Muscle of back (tissue), 13 donors: Measurements from ENCODE around the gene ST8SIA6. TPM values are rescaled to one million over a fixed set of nuclear protein-coding genes. Genes with fewer than 3 reads are reported as not detected.
"Not testable (repeated sequence)": the region's sequence is repeated elsewhere in the genome, so short reads cannot be mapped to it uniquely, and the experiment has no call there.

Source experiments
- DNase-seq, 3 donors: peaks; one replicate each; pipeline versions ENCODE4 v3.0.0 to v3.0.0-alpha.2; 2013
- long read RNA-seq, 9 donors: transcript quantifications; one replicate each; lab custom pipeline, GENCODE V29; 2026
- polyA plus RNA-seq, 10 donors: library from polyadenylated mRNA; unstranded; fragments of 120-200 nt; gene quantifications; one replicate each; pipeline ENCODE4 v1.2.1, GENCODE V29; 2013; ENCODE audit not compliant: insufficient read length in 10 of 10

ST8SIA6 gene, protein sequence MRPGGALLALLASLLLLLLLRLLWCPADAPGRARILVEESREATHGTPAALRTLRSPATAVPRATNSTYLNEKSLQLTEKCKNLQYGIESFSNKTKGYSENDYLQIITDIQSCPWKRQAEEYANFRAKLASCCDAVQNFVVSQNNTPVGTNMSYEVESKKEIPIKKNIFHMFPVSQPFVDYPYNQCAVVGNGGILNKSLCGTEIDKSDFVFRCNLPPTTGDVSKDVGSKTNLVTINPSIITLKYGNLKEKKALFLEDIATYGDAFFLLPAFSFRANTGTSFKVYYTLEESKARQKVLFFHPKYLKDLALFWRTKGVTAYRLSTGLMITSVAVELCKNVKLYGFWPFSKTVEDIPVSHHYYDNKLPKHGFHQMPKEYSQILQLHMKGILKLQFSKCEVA
- 1 to 10 TPM in 7 of 10 donors, under 1 TPM in 3; 0.65 to 2.9 (median 1.7) TPM for polyA plus RNA-seq
- long read RNA-seq, donor 1, result 0 reads
- long read RNA-seq, donor 2, result 0 reads
- long read RNA-seq, donor 3, result 0 reads
- long read RNA-seq, donor 4, result 0 reads
- long read RNA-seq, donor 5, result 0 reads
- long read RNA-seq, donor 6, result 0 reads
- long read RNA-seq, donor 7, result 0 reads
- long read RNA-seq, donor 8, result 0 reads
- long read RNA-seq, donor 9, result 0 reads

DNA sequence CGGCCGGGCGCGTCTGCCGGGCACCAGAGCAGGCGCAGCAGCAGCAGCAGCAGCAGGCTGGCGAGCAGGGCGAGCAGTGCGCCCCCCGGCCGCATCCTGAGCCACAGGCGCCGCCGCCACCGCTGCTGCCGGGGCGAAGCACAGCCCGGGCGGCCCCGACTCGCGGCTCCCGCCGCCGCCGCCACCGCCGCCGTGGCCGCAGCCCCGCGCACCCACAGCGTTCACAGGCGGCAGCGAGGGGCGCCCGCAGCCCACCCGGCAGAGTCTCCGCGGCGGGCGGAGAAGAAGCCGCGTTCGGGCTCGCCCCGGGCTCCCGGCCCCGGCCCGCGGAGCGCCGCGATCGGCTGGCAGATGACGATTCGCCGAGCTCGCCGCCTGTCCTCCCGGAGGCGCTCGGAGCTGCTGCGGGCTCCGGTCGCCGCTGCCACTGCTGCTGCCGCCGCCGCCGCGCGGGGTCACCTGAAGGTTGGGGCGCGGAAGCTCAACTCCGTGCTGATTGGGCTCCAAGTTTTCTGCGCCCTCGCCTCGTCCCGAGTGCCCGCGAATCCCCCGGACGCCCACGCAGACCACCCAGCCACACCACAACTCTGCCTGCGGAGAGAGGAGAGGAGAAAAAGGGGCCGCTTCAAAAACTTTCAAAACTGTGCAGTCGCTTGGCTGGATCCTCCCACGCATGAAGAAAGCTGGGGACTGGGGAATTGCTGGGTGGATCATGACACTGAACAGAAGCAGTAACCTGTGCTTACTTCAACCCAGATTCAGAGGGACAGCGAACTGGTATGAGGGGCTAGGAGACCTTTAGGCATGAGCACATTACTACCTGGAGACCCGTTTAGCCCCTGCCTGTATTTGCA is at the start of gene ST8SIA6:
TSS of gene ST8SIA6 (minus strand) at position 435 of the 854 bp plus-strand sequence. CDS start at position 95, 340 bp downstream.
- DNase-seq, result peak; percentile 33 to 83 (median 58)

DNA sequence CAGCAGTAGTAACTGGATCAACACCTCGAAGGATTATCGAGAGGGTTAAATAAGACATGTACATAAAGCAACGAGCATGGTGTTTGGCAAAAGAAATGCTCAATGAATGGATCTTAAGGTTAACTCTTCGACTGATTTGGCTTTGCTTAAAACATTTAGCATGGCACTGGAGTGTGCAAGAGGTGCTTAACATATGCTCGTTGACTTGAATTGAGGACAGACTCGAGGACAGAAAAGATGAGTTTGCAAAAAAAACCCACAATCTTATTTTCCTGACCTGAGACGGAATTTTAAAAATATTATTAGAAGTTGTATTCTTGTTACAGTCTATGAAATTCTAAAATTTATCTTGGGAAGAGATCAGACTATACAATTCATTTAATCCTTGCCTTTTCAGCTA is 49.4 kb upstream of the ST8SIA6 start:
- DNase-seq, result no peak

DNA sequence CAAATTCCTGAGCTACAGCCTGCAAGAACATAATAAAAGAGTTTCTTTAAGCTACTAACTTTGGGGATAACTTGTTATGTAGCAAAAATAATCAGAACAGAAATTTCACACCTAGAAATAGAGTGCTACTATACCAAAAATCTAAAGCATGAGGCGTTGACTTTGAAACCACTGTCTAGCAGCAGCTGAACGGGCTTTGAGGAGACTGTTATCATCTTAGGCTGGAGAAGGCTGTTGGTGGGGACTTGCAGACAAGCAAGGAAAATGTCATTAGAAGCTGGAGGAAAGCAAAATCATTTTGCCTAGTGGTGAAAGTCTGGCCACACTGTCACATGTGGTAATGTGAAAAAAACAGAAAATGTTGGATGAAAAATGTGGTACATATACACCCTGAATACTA is 48.4 kb upstream of the ST8SIA6 start:
- DNase-seq, result no peak

DNA sequence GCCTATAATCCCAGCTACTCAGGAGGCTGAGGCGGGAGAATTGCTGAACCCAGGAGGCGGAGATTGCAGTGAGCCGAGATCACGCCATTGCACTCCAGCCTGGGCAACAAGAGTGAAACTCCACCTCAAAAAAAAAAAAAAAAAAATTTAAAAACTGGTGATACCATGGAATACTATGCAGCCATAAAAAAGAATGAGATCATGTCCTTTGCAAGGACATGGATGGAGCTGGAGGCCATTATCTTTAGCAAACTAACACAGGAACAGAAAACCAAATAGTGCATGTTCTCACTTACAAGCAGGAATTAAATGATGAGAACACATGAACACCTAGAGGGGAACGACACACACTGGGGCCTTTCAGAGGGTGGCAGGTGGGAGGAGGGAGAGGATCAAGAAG is 44.6 kb upstream of the ST8SIA6 start:
- DNase-seq, result not testable (repeated sequence)

DNA sequence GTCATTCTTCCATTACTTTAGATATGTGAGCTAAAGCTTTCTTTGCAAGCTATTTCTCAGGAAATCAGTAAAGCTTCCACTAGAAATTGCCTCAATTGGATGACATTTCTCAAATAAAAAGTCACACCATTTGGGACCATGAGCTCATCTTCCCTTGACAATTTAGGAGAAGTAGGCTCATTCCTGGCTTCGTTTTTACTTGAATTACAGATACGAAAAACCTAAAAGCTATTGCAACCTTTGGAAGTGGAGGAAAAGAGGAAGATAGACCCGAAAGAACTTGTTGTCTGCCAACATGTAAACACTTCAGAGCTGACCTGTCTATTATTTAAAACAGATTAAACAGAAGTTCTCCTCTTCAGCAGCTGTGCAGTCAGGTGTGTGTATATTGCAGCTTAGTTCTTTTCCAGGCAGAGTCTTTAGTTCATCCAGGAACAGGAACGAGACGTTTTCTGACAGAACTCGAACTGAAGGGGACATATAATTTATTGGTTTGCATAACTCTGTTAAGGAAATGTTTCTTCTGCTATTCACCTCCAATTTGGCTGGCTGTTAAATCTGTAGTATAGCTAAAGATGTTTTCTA is 43.1 kb upstream of the ST8SIA6 start:
- DNase-seq, result no peak

DNA sequence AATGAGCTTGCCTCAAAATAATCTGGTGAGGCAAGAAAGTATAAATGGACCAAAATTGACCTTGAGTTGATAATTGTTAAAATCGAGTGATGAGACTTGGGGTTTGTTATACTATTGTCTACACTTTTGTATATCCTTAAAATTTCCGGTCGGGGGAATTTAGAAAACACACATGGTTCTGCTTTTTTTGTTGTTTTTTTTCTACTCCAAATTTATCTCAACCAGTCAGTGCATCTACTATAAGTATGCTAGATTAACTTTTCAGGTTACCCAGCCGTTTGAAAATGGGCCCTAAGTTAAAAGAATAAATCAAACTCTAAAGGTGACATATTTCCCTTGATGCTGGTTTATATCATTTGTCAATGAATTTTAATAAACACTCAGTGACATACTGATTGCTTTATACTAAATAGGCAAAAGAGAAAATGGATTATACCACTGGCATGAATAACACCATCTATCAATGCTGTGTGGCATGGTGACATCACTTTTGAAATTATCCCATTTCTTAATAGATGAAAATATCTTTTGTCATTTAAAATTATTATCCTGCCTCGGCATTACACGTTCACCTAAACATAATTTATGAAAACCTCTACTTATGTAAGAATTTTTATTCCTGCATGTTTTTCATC is 40.3 kb upstream of the ST8SIA6 start:
- DNase-seq, result no peak

DNA sequence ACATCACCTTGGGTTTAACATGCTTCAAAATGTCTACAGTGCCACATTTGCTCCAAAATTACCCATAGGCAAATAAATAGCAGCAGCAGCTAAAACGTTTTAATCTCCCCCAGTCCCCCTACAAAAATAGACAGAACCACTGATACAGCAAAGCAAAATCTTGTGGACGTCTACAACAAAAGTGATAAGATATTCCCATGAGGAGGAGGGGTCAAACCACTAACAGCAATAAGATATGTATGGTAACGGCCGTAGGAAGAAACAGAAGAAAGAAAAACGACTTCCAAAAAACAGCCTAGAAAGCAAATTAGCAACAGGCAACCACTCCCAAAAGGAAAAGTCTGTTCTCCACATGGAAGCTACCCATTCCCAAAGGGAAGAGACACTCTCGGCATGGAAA is 34.5 kb upstream of the ST8SIA6 start:
- DNase-seq, result no peak

DNA sequence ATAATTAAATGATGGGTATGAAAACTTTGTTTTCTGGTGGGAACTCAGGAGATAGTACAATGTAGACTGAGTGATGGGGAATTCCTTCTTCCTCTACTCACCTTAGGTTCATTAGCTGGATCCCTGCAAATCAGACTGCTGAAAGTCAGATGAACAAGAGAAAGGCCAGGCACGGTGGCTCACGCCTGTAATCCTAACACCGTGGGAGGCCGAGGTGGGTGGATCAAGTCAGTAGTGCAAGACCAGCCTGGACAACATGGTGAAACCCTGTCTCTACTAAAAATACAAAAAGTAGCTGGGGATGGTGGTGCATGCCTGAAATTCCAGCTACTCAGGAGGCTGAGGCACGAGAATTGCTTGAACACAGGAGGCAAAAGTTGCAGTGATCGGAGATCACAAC is 28.7 kb upstream of the ST8SIA6 start:
- no peak for DNase-seq

DNA sequence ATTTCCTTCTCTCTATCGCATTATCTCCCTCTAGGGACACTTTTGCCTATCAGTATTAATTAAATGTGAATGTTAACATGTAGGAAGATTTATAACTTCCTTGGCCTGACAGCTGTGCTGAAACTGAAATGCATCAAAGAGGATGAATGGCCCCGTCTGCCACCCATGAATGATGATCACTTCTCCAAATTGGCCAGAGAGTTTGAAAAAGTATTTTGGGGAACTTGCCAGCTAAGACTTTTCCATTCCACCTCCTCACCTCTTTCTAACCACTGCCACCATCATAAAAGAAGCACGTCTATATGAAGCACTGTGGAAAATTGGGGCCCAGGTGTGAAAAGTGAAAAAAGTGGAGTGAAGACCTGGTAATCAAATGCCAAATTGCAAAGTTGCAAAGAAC is 25.4 kb upstream of the ST8SIA6 start:
- no peak for DNase-seq

DNA sequence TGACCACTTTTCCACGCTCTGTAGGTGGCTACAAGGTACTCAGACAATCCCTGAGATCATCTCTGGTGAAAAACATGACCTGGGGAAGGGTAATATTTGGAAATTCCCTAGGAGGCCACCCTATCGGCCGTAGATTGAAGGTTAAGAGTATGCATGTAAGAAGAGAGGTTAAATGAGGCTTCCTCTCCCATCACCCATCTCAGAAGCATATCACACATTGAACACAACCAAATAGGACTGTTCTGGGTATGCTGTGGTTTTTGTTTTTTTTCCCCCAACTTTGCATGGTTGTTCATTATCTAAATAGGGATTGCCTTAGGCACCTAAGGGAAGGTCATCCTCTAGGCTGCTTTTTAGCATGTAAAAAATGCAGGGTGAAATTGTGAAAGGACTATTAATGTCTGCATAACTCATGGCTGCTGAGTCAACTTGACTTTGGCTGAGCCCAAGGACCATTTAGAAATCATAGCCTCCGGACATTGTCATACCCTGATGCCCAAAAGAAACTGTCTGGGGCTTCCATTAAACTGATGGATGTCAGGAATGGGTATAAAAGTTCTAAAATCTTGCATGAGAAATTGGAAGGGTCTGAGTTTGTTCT is 24.7 kb upstream of the ST8SIA6 start:
- DNase-seq, result no peak

DNA sequence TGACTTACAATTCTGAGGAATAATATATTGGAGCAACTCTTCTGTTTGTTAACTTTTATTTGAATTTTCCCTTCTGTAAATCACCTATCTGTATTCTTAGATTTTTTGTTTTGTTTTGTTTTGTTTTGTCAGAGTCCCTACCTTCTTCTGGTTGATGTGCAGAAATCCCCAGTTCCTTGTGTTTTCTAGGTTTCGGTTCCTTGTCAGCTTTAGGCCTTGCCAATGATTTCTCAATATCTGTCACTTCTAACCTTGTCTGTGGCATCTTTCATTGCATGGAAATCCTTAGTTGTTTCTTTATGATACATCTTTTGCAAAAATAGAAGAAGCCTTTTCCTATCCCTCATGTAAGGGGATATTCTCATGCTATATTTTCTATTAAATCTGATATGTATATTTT is 21.7 kb upstream of the ST8SIA6 start:
- DNase-seq, result no peak

DNA sequence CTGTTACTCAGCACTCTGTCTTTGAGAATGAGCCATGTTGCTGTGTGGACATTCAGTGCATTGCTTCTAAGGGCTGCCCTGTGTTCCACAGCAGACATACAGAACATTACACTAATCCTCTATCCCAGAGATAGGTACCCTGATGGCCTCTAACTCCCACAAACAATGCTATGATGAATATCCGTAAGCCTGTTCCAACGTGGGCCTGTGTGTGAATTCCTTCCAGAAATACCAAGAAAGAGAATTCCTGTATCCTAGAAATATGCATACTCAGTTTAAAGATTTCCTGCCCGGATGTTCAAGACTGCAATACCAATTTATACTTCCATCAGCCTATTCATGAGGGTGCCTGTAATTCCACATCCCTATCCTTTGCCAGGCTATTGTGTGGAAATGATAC is 21.3 kb upstream of the ST8SIA6 start:
- no peak for DNase-seq

DNA sequence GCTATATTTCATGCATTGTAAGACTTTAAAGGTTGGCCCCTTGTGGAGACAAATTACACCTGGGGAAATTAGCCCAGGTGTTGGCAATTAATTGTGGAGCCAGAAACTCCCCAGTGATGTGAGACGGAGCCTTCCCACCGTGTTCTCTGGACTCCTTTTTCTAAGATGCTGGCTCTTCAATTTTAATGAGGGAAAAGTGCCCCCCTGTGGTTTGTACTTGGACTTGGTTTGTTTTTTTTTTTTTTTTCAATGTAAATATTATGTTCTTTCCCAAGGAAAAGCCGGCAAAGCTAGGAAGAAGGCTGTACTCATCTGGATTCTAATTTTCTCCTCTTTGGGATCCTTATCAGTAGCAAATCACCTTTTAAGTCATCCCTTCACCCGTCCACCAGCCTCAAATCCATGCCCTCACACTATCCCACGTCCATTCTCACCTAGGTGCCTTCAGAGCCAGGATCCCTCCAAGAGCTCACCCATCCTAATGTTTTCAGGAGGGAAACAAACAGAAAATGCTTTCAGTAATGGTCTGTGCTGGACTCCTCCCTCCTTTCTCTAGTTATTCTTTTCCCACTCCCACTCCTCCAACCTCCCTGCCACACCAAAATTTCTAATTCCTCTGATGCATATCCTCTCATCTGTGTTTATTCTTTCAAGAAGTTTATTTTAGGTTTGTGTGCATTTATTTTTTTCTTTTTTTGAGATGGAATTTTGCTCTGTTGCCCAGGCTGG is 20.4 kb upstream of the ST8SIA6 start:
- DNase-seq, result peak in 1 of 3 donors; percentile 30

DNA sequence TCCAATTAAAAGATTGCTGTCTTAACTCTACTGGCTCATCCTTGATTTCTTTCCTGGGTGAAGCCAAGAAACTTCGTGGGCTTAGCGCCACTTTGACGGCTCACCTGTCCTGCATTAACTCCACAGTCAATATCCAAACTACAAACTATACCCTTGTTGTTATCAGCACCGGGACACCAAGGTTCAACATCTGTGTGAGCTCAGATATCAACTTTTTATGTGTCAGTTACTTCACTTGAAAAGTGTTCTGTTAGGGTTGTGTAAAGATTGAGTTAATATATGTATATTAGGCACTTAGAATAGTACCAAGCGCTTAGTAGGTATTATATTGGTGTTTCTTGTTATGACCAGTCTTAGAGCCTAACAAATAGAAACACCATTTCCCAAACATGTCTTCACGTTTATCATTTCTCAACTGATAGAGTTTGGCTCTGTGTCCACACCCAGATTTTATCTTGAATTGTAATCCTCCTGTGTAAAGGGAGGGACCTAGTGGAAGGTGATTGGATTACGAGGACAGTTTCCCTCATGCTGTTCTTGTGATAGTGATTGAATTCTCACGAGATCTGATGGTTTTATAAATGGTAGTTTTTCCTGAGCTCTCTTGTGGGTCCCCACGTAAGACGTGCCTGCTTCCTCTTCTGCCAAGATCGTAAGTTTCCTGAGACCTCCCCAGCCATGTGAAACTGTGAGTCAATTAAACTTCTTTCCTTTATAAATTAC is 19.0 kb upstream of the ST8SIA6 start:
- DNase-seq, result no peak

DNA sequence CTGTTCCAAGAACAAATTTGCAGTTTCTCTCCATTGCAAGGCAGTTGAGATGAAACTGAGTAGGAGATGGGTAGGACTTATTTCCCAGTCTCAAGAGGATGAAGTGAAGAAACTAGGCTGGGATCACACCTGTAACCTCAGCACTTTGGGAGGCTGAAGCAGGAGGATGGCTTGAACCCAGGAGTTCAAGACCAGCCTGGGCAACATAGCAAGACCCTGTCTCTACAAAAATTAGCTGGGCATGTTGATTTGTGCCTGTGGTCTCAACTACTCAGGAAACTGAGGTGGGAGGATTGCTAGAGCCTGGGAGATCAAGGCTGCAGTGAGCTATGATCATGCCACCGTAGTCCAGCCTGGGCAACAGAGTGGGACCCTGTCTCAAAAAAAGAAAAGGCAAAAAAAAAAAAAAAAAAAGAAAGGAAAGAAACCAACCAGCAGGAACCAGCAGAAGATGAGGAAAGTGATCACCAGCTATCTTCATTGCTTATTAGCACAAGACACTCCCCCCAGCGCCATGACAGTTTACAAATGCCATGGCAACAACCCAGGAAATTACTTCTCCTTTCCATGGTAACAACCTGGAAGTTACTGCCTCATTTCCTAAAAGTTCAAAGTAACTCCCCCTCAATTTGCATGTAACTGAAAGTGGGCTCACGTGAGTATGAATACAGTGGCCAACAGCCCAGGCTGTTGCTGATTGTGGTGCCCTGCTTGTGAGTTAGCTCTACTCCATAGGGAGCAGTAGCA is 18.3 kb upstream of the ST8SIA6 start:
- no peak for DNase-seq

DNA sequence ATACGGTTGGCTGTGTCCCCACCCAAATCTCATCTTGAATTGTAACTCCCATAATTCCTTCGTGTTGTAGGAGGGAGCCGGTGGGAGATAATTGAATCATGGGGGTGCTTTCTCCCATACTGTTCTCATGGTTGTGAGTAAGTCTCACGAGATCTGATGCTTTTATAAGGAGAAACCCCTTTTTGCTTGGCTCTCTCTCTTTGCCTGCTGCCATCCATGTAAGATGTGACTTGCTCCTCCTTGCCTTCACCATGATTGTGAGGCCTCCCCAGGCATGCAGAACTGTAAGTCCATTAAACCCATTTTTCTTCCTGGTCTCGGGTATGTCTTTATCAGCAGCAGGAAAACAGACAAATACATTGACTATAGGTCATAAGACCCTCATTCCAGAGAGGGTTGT is 15.9 kb upstream of the ST8SIA6 start:
- DNase-seq, result no peak

DNA sequence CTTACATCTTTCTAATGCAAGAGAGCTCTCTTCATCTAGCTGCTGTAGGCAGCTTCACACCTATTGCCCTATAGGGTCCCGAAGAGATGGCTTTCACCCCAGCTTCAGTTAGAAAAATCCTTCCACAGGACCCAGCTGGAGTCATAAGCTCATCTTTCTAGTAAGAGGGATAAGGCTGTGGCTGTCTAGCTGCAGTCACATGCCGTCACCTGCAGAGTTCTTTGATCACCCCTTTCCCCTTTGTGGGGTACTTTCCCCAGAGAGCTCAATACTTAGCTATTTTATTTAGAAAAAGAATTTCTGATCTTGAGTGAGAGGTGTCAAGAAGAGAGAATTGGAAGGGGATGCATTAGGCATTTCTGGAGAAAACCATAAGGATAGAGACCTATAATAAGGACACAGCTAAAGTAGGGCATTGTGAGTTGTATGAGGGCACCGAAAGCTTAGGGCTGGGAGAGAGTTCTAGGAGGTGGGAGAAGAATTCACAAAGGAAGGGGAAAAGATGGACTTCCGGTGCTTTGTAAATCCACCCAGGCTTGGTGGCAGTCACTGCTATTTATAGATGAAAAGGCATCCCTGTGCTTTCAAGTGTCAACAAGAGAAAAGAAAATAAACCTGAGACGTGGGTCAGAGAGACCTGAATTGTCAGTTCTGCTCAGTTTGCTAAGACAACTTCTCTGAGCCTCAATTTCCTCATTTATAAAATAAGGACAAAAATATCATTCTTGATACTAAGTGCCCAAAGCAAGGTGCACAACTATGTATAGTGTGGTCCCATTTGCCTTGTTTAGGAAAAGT is 11.1 kb upstream of the ST8SIA6 start:
- no peak for DNase-seq

DNA sequence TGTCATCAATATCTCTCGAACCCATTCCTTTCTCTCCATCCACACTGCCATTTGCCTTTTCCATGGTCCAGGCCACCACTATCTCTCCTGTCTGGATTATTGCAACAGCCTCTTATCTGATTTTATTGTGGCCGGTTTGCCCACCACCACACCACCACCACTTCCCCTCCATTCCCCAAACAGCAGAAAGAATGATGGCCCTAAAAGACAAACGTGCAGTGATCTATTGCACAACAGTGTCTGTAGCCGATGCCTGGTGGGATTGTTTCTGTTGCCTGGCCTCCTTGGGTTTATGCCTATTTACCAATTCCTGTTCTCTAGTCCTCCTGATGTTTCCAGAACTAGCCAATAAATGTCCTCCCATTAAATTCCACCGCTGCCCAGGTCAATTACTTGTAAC is 10.2 kb upstream of the ST8SIA6 start:
- no peak for DNase-seq
